ENCODE measurements around the gene CDC42SE1. TPM values are rescaled to one million over a fixed set of nuclear protein-coding genes. Genes with fewer than 3 reads are reported as not detected.

The CDC42SE1 gene
- total RNA-seq, 2 experiments from 2014 or later, result 214 to 235 TPM

- Mint-ChIP-seq H3K36me3 (peaks cover 29% of the 10 kb centered on the region), H3K27me3 (no peaks in the 10 kb centered on the region), H3K9me3 (ENCODE audit: low read depth) (no peaks in the 10 kb centered on the region), H3K4me1 (peaks cover 32% of the 10 kb centered on the region), H3K4me3 (peak overlapping the region; percentile 91), H3K27ac (peak overlapping the region; percentile 87)
- DNase-seq (no peak), ATAC-seq (no peak)
- CTCF ChIA-PET, result interaction anchor here (0.7 to 8.9 kb wide), 13 partner anchors 11 to 481 kb away, joined by 3 to 76 read pairs (median 6); partner anchors contain the start of genes CDC42SE1, CERS2, MINDY1 and MLLT11
Observed at GRCh38 chr1:151048645-151049032, 10.8 kb downstream of the CDC42SE1 start.

- DNase-seq (peak; percentile 79), ATAC-seq (peak; percentile 85)
- H3K4me3 Mint-ChIP-seq, result peak overlapping the region; percentile 91
- peaks cover 23% of the 10 kb centered on the region for H3K36me3 Mint-ChIP-seq
- no peaks in the 10 kb centered on the region for H3K9me3 Mint-ChIP-seq (ENCODE audit: low read depth)
- no peaks in the 10 kb centered on the region for H3K27me3 Mint-ChIP-seq
- H3K4me1 Mint-ChIP-seq, result peaks cover 36% of the 10 kb centered on the region
- peak overlapping the region; percentile 87 for H3K27ac Mint-ChIP-seq
- CTCF ChIA-PET, result interaction anchor here (0.7 to 8.9 kb wide), 17 partner anchors 11 to 480 kb away, joined by 3 to 76 read pairs (median 4); partner anchors contain the start of genes CDC42SE1, CERS2, MINDY1 and MLLT11
Observed at GRCh38 chr1:151047925-151048644, 11.3 kb downstream of the CDC42SE1 start.

GRCh38 chr1:151047591-151047924 is 11.9 kb downstream of the CDC42SE1 start, which contains the start of gene C1orf56:
Gene C1orf56, plus strand, starts transcription at chr1:151047751. Its CDS starts 97 bp downstream, at chr1:151047848.
- Mint-ChIP-seq H3K4me1 (peaks cover 40% of the 10 kb centered on the region), H3K27me3 (no peaks in the 10 kb centered on the region), H3K4me3 (peak within 1 kb of the TSS; percentile 91), H3K36me3 (peaks cover 18% of the 10 kb centered on the region), H3K9me3 (ENCODE audit: low read depth) (no peaks in the 10 kb centered on the region), H3K27ac (peak within 1 kb of the TSS; percentile 87)
- ATAC-seq (peak; percentile 74), DNase-seq (peak; percentile 66)
- CTCF ChIA-PET, result interaction anchor here (1.0 to 8.9 kb wide), 15 partner anchors 12 to 480 kb away, joined by 3 to 76 read pairs (median 6); partner anchors contain the start of genes CDC42SE1, GABPB2, MINDY1 and MLLT11

GRCh38 chr1:151043163-151043562 is 16.3 kb downstream of the CDC42SE1 start:
- Mint-ChIP-seq H3K36me3 (no peaks in the 10 kb centered on the region), H3K4me1 (peaks cover 24% of the 10 kb centered on the region), H3K27me3 (no peaks in the 10 kb centered on the region), H3K9me3 (ENCODE audit: low read depth) (no peaks in the 10 kb centered on the region), H3K4me3 (no peak overlapping the region), H3K27ac (no peak overlapping the region)
- DNase-seq (peak; percentile 50), ATAC-seq (no peak)
- CTCF ChIA-PET, result interaction anchor here (1.0 to 1.5 kb wide), 3 partner anchors 12 to 48 kb away, joined by 3 to 8 read pairs (median 4); no protein-coding TSS in a partner anchor

- Mint-ChIP-seq H3K36me3 (peaks cover 3% of the 10 kb centered on the region), H3K4me3 (no peak overlapping the region), H3K27me3 (no peaks in the 10 kb centered on the region), H3K27ac (no peak overlapping the region), H3K4me1 (peaks cover 9% of the 10 kb centered on the region), H3K9me3 (ENCODE audit: low read depth) (no peaks in the 10 kb centered on the region)
- CTCF ChIA-PET, result interaction anchor here (2.9 kb wide), 1 partner anchor 15 kb away, joined by 14 read pairs; no protein-coding TSS in a partner anchor
- DNase-seq (no peak), ATAC-seq (no peak)
Observed at GRCh38 chr1:151039521-151039920, 19.9 kb downstream of the CDC42SE1 start.

GRCh38 chr1:151037032-151037431 is 22.4 kb downstream of the CDC42SE1 start:
- no peaks in the 10 kb centered on the region for H3K9me3 Mint-ChIP-seq (ENCODE audit: low read depth)
- H3K27ac Mint-ChIP-seq, result no peak overlapping the region
- CTCF ChIA-PET, result interaction anchor here (0.9 kb wide), 1 partner anchor 41 kb away, joined by 3 read pairs; no protein-coding TSS in a partner anchor
- ATAC-seq, result no peak
- H3K4me3 Mint-ChIP-seq, result no peak overlapping the region
- no peak for DNase-seq
- peaks cover 10% of the 10 kb centered on the region for H3K36me3 Mint-ChIP-seq
- H3K4me1 Mint-ChIP-seq, result no peaks in the 10 kb centered on the region
- no peaks in the 10 kb centered on the region for H3K27me3 Mint-ChIP-seq

GRCh38 chr1:151036356-151036755 is 23.1 kb downstream of the CDC42SE1 start, which contains the start of gene BNIPL:
Gene BNIPL, plus strand, starts transcription at chr1:151036586. Its CDS starts 140 bp downstream, at chr1:151036726.
- Mint-ChIP-seq H3K27ac (no peak within 1 kb of the TSS), H3K36me3 (peaks cover 10% of the 10 kb centered on the region), H3K4me1 (no peaks in the 10 kb centered on the region), H3K27me3 (no peaks in the 10 kb centered on the region), H3K4me3 (no peak within 1 kb of the TSS), H3K9me3 (ENCODE audit: low read depth) (no peaks in the 10 kb centered on the region)
- no peak for DNase-seq
- ATAC-seq, result no peak
- CTCF ChIA-PET, result no interaction called here

- peaks cover 14% of the 10 kb centered on the region for H3K36me3 Mint-ChIP-seq
- no peak overlapping the region for H3K27ac Mint-ChIP-seq
- H3K4me3 Mint-ChIP-seq, result no peak overlapping the region
- ATAC-seq (no peak), DNase-seq (no peak)
- H3K27me3 Mint-ChIP-seq, result no peaks in the 10 kb centered on the region
- H3K4me1 Mint-ChIP-seq, result no peaks in the 10 kb centered on the region
- no peaks in the 10 kb centered on the region for H3K9me3 Mint-ChIP-seq (ENCODE audit: low read depth)
- CTCF ChIA-PET, result no interaction called here
Observed at GRCh38 chr1:151035167-151035566, 24.3 kb downstream of the CDC42SE1 start.

GRCh38 chr1:151032164-151032563 is 27.3 kb downstream of the CDC42SE1 start:
- ATAC-seq (no peak), DNase-seq (no peak)
- H3K27ac Mint-ChIP-seq, result no peak overlapping the region
- CTCF ChIA-PET, result interaction anchor here (1.4 to 1.5 kb wide), 2 partner anchors 12 to 36 kb away, joined by 3 to 4 read pairs; no protein-coding TSS in a partner anchor
- H3K4me1 Mint-ChIP-seq, result no peaks in the 10 kb centered on the region
- H3K36me3 Mint-ChIP-seq, result peaks cover 23% of the 10 kb centered on the region
- no peak overlapping the region for H3K4me3 Mint-ChIP-seq
- no peaks in the 10 kb centered on the region for H3K27me3 Mint-ChIP-seq
- no peaks in the 10 kb centered on the region for H3K9me3 Mint-ChIP-seq (ENCODE audit: low read depth)

GRCh38 chr1:151026460-151026859 is 33.0 kb downstream of the CDC42SE1 start:
- H3K36me3 Mint-ChIP-seq, result peaks cover 17% of the 10 kb centered on the region
- CTCF ChIA-PET, result interaction anchor here (1.0 to 7.3 kb wide), 6 partner anchors 14 to 149 kb away, joined by 3 to 76 read pairs (median 12); partner anchors contain the start of gene C1orf56
- H3K27me3 Mint-ChIP-seq, result no peaks in the 10 kb centered on the region
- no peak overlapping the region for H3K4me3 Mint-ChIP-seq
- peaks cover 5% of the 10 kb centered on the region for H3K4me1 Mint-ChIP-seq
- no peak overlapping the region for H3K27ac Mint-ChIP-seq
- ATAC-seq, result no peak
- no peak for DNase-seq
- no peaks in the 10 kb centered on the region for H3K9me3 Mint-ChIP-seq (ENCODE audit: low read depth)

- H3K36me3 Mint-ChIP-seq, result peaks cover 11% of the 10 kb centered on the region
Observed at GRCh38 chr1:151024540-151025146, 34.8 kb downstream of the CDC42SE1 start.

GRCh38 chr1:151013518-151013917 is 45.9 kb downstream of the CDC42SE1 start:
- no peaks in the 10 kb centered on the region for H3K9me3 Mint-ChIP-seq (ENCODE audit: low read depth)
- no peak overlapping the region for H3K4me3 Mint-ChIP-seq
- H3K27me3 Mint-ChIP-seq, result no peaks in the 10 kb centered on the region
- H3K27ac Mint-ChIP-seq, result no peak overlapping the region
- H3K36me3 Mint-ChIP-seq, result no peaks in the 10 kb centered on the region
- CTCF ChIA-PET, result interaction anchor here (3.5 kb wide), 1 partner anchor 11 kb away, joined by 18 read pairs; no protein-coding TSS in a partner anchor
- DNase-seq (no peak), ATAC-seq (no peak)
- H3K4me1 Mint-ChIP-seq, result peaks cover 26% of the 10 kb centered on the region

More at GRCh38 chr1:151024540-151025146, 34.8 kb downstream of the CDC42SE1 start:
- ATAC-seq, result peak; percentile 100
- H3K27ac Mint-ChIP-seq, result peak overlapping the region; percentile 52
- no peaks in the 10 kb centered on the region for H3K9me3 Mint-ChIP-seq (ENCODE audit: low read depth)
- no peaks in the 10 kb centered on the region for H3K27me3 Mint-ChIP-seq
- peak overlapping the region; percentile 25 for H3K4me3 Mint-ChIP-seq
- CTCF ChIA-PET, result interaction anchor here (0.7 to 7.3 kb wide), 38 partner anchors 9 to 421 kb away, joined by 3 to 76 read pairs (median 5); partner anchors contain the start of genes C1orf56, CDC42SE1, LYSMD1 and MINDY1
- peaks cover 5% of the 10 kb centered on the region for H3K4me1 Mint-ChIP-seq
- peak; percentile 91 for DNase-seq
